Stimulated activated CD8-positive, alpha-beta memory T cell treated with anti-CD3 and anti-CD28 coated beads, Interleukin-12 subunit alpha, Interleukin-12 subunit beta, amount 100 ng/mL, for 24 hours (primary cell): ENCODE data around the gene TM7SF3.

ENCODE experiments used
- DNase-seq: peaks from one replicate; pipeline ENCODE4 v3.0.0-alpha.2; 2020; ENCODE audit errors: extremely low read depth

Gene TM7SF3

DNA sequence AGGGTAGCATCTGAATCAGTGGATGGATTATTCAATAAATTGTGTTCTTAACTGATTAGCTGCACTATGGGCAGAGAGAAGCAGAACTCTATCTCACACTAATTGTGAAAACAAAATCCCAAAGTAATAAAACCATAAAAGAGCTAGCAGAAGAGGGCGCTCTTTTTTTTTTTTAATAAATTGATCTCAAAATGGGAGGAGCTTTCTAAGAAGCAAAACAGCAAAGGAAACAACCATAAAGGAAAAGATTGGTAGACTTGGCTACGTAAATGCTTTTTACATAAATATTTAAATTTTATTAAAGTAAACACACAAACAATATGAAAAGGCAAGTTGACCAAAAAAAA lies 1.5 kb upstream of the TM7SF3 start:
- DNase-seq: no peak

DNA sequence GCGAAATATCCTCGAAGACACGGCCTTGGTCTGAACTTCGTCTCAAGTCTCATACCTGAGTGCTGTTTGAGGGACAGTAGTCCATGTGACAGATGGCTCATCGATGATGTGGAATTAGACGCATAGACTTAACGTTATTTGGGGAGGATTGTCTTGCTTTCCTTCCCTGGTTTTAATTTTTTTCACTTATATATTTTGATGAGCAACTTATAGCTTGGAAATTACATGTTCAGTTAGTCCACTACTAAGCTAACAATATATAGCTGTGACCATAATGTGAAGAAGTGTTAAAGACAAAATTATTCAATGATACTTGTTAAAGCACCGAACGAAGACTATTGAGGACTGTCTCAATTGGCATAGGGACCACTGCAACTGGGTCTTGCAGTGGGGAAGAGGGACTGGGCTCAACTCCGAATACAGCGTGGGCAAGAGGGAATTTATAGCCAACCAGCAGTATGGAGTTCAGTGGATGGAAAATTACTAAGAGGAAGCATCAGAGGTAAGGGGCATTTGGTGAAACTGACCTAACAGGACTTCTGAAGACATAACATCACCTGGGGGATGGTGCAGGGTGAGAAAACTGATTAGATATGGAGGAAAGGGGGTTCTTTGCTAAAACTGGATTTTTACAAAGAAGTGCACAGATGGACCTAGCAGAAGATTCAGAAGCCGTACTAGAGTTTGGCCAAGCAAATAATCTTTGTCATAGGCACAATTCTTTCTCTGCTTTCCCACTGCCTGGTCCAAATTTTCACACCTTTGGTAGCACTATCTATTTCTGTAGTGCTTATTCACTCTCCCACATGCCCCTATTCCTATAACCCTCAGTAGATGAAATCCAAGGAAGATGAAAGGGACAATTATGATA lies 910 bp upstream of the TM7SF3 start:
- DNase-seq: no peak

DNA sequence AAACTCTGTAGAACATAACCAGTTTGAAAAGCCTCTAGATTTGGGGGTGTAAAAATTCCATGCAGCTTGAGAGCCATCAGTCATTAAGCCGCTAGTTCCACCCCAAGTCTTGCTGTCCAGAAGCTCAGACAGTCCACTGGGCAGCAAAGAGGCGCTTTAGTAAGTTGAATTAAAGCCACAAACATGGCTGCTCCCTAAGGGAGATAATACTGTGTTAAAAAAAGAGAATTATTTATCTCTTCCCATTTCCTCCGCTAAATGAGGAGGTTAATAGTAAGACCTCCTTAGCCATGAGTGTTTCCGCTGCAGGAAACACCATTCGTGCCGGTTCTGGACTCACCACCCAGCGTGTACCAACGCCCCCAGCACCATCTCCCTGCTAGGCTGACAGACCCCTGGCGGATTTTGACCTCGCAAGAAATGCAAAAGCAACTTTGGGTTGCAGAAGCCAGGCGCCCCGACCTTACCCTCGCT lies 536 bp downstream of the TM7SF3 start:
- DNase-seq: peak; percentile 0

- no peak for DNase-seq
These were observed 1.3 kb downstream of the TM7SF3 start for GRCh38 chr12:27012982-27013255.

DNA sequence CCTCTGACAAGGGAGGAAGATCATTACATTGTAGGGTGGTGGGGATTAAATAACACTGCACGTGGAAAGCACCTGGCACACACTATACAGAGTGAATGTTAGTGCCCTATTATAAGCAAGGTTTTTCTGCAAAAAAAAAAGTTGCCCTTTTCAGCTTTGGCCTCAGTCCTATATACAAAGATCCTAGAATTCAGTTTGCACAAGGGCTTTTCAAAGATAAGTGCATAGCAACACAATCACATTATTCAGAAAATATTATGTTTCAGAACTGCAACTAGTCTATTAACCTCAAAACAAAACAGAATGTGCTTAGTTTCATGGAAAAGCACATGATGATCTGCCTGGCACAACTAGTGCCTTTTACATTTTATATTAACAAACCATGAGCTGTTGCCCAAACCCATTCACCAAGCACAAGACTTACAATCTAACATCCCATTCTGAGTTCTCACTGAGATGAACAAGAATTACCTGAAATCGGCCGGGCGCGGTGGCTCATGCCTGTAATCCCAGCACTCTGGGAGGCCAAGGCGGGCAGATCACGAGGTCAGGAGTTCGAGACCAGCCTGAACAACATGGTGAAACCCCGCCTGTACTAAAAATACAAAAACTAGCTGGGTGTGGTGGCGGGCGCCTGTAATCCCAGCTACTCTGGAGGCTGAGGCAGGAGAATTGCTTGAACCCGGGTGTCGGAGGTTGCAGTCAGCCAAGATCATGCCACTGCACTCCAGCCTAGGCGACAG lies 1.8 kb downstream of the TM7SF3 start:
- DNase-seq: no peak

GRCh38 chr12:27009881-27010301 lies 4.3 kb downstream of the TM7SF3 start:
- no peak for DNase-seq

GRCh38 chr12:27008081-27008480 lies 6.1 kb downstream of the TM7SF3 start:
- no peak for DNase-seq

DNA sequence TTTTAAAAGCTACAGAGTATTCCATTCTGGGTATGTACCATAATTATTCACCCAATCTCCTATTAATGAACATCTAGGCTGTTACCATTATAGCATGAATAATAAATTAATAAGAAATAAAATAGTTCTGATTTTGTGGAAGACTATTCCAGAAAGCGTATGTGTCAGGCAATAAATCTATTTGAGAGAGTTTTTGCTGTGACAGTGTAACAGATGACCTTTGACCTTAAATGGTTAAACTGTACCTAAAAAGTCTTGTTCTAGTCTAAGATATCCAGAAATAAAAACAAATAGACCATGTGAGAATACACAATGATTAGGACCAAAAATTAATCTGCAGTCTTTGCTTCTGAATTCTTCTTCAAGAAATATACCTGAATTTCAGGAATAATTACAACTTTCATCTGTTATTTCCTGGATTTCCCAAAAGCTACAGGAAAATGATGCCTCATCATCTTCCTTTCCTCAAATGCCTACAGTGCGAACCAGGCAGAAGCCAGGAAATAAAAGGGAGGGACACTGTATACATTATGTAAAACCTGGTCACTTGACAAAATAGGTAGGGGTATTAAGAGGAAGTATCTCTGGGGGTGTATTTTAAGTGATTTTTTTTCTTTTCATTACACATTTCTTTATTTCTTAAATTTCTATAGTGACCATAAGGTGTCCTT lies 7.3 kb downstream of the TM7SF3 start:
- no peak for DNase-seq

DNA sequence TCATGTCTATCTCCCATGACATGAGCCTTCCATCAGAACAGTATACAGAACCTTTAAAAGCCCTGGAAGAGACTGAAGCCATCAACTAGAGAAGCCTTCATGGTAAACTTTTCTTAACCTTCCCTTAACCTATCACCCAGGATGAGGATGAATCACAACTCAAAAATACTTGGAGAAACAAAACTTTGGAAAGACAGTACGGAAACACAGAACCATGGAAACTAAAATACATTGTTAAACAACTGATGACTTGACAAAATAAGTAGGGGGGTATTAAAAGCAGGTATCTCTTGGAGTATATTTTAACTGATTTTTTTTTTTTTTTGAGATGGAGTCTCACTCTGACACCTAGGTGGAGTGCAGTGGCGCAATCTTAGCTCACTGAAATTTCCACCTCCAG lies 8.7 kb downstream of the TM7SF3 start:
- DNase-seq: no peak

GRCh38 chr12:27003421-27004381 lies 10.5 kb downstream of the TM7SF3 start:
- DNase-seq: no peak

DNA sequence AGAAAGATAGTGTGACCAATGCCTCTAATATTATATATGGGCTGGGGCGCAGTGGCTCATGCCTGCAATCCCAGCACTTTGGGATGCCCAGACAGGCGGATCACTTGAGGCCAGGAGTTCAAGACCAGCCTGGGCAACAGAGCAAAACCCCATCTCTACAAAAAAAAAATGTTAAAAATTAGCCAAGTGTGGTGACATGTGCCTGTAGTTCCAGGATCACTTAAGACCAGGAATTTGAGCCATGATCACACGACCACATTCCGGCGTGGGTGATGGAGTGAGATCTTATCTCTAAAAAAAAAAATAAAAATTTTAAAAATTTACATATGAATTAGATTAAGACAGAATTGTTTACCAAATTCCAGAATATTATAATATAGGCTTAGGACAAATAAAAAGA lies 12.0 kb downstream of the TM7SF3 start:
- no peak for DNase-seq

- no peak for DNase-seq
These were observed 12.5 kb downstream of the TM7SF3 start for GRCh38 chr12:27001663-27002062.

GRCh38 chr12:27000961-27001360 lies 13.2 kb downstream of the TM7SF3 start:
- no peak for DNase-seq

- DNase-seq: no peak
These were observed 17.2 kb downstream of the TM7SF3 start for GRCh38 chr12:26997003-26997402.

GRCh38 chr12:26995706-26996105 lies 18.5 kb downstream of the TM7SF3 start:
- DNase-seq: no peak

- DNase-seq: no peak
These were observed 20.1 kb downstream of the TM7SF3 start for GRCh38 chr12:26994109-26994508.

GRCh38 chr12:26991826-26992225 lies 22.4 kb downstream of the TM7SF3 start:
- DNase-seq: no peak

DNA sequence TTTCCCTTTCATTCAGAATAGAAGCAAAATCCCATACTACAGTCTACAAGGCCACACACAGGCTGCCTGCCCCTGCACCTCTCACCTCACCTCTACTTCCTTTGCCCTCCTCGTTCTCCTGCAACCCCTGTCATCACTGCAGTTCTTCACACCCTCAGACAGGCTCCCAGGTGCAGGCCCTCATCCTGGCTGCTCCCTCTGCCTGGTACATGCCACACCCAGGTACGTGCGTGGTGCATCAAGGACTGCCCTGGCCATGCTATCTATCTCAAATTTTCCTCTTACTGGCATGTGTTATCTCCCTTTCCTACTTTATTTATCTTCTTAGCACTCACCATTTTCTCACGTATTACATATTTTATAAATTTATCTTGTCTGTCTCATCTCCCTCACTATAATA lies 24.3 kb downstream of the TM7SF3 start:
- DNase-seq: no peak

GRCh38 chr12:26988703-26989102 lies 25.5 kb downstream of the TM7SF3 start:
- DNase-seq: no peak

- no peak for DNase-seq
These were observed 26.4 kb downstream of the TM7SF3 start for GRCh38 chr12:26987634-26988424.

- DNase-seq: no peak
These were observed 31.3 kb downstream of the TM7SF3 start for GRCh38 chr12:26982866-26983265.
